ENCODE results near the gene ZDHHC23.

DNA sequence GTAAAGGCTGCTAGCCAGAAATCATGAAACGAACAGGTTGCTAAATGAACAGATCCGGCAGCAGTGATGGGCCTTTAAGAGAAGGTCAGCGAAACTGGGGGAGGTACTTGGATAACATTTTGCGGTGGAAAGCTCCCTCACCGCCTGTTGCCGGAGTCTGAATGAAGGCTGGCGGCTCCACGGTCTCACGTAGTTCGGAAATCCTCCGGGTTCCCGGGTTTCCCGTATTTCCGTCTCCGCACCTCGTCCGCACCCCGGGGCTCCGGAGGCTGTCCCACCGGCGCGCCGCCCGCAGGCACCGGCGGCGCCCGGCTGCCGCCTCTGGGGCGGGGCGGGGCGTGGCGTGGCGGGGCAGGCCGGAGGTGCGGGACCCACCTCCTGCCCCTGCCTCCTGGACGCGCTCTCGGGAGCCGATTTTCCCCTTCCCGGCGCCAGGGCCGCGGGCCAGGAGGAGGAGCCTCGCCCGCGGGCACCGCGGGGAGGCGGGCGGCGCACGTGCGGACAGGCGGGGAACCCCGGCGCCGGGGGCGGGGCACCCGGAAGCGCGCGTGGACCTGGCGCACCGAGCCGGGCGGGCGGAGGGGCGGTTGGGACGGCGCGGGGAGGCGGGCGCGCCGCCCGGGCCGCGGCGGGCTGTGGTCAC is at the start of gene ZDHHC23:
- TF ChIP-seq CTCF (conservative IDR thresholded peaks at IDR 0.05) (no peak), ZFX (IDR thresholded peaks at IDR 0.05) (no peak)
